Stimulated activated CD8-positive, alpha-beta memory T cell treated with anti-CD3 and anti-CD28 coated beads, Interleukin-4, amount 100 ng/mL, for 24 hours (primary cell): ENCODE data around the gene PPP1R14B.

Source experiments
- DNase-seq: peaks from one replicate; pipeline ENCODE4 v3.0.0-alpha.2; 2020; ENCODE audit warnings: low read depth

PPP1R14B gene

GRCh38 chr11:64230985-64231365 lies 15.8 kb downstream of the PPP1R14B start:
- no peak for DNase-seq

GRCh38 chr11:64230171-64230984 lies 16.4 kb downstream of the PPP1R14B start, which contains the start of gene DNAJC4:
Gene DNAJC4, plus strand, starts transcription at chr11:64230548. Its CDS starts 307 bp downstream, at chr11:64230855.
- peak; percentile 79 for DNase-seq

GRCh38 chr11:64229744-64230170 lies 17.0 kb downstream of the PPP1R14B start:
- DNase-seq, result no peak

GRCh38 chr11:64229090-64229743 lies 17.5 kb downstream of the PPP1R14B start:
- no peak for DNase-seq

GRCh38 chr11:64227405-64227956 lies 19.3 kb downstream of the PPP1R14B start:
- no peak for DNase-seq

- DNase-seq, result no peak
Observed at GRCh38 chr11:64226507-64227051, 20.2 kb downstream of the PPP1R14B start.

GRCh38 chr11:64225608-64226506 lies 20.9 kb downstream of the PPP1R14B start, which contains the start of the genes NUDT22 and TRPT1:
Gene NUDT22, plus strand, starts transcription at chr11:64226274. Its CDS starts 379 bp downstream, at chr11:64226653.
Gene TRPT1, minus strand, starts transcription at chr11:64226186. Its CDS starts 326 bp downstream, at chr11:64225860.
- DNase-seq, result peak; percentile 93

- no peak for DNase-seq
Observed at GRCh38 chr11:64224891-64225607, 21.7 kb downstream of the PPP1R14B start.

- no peak for DNase-seq
Observed at GRCh38 chr11:64224151-64224890, 22.4 kb downstream of the PPP1R14B start.

GRCh38 chr11:64223001-64223651 lies 23.6 kb downstream of the PPP1R14B start:
- DNase-seq, result no peak

GRCh38 chr11:64222651-64223000 lies 24.1 kb downstream of the PPP1R14B start:
- DNase-seq, result no peak

GRCh38 chr11:64220798-64221197 lies 25.9 kb downstream of the PPP1R14B start:
- DNase-seq, result no peak

GRCh38 chr11:64220271-64220670 lies 26.5 kb downstream of the PPP1R14B start:
- DNase-seq, result no peak

GRCh38 chr11:64219755-64220154 lies 27.0 kb downstream of the PPP1R14B start:
- DNase-seq, result no peak

GRCh38 chr11:64219354-64219684 lies 27.4 kb downstream of the PPP1R14B start:
- DNase-seq, result no peak

GRCh38 chr11:64218628-64219353 lies 28.0 kb downstream of the PPP1R14B start:
- DNase-seq, result no peak

- no peak for DNase-seq
Observed at GRCh38 chr11:64216879-64217278, 29.9 kb downstream of the PPP1R14B start.

- DNase-seq, result no peak
Observed at GRCh38 chr11:64211181-64211872, 35.4 kb downstream of the PPP1R14B start.
